Tibial nerve (tissue), 4 donors: ENCODE results near the gene MDFI.

Experiments
- EP300 ChIP-seq, 2 donors: sonication (generic); formaldehyde crosslinking; IDR thresholded peaks; one replicate each; pipeline ENCODE4 v1.6.1; 2017; ENCODE audit warnings: antibody characterized with exemption in 2 of 2, mild to moderate bottlenecking in 1 of 2
- POLR2A ChIP-seq, 2 donors: fragments of 450-650 bp; IDR thresholded peaks; one replicate each; pipeline ENCODE4 v1.6.1; 2017; ENCODE audit warnings: antibody characterized with exemption in 2 of 2, mild to moderate bottlenecking in 2 of 2, moderate library complexity in 2 of 2
- TF ChIP-seq, protein P1 (sequence below), 5 experiments: fragments of 200-600 bp in 3 of 5; fragments of 450-650 bp in 2 of 5; sonication (generic) in 3 of 5; IDR thresholded peaks; one replicate each; pipeline ENCODE4 v1.5.1; 2016 to 2019; ENCODE audit warnings: antibody characterized with exemption in 5 of 5, mild to moderate bottlenecking in 3 of 5, moderate library complexity in 2 of 5

DNA sequence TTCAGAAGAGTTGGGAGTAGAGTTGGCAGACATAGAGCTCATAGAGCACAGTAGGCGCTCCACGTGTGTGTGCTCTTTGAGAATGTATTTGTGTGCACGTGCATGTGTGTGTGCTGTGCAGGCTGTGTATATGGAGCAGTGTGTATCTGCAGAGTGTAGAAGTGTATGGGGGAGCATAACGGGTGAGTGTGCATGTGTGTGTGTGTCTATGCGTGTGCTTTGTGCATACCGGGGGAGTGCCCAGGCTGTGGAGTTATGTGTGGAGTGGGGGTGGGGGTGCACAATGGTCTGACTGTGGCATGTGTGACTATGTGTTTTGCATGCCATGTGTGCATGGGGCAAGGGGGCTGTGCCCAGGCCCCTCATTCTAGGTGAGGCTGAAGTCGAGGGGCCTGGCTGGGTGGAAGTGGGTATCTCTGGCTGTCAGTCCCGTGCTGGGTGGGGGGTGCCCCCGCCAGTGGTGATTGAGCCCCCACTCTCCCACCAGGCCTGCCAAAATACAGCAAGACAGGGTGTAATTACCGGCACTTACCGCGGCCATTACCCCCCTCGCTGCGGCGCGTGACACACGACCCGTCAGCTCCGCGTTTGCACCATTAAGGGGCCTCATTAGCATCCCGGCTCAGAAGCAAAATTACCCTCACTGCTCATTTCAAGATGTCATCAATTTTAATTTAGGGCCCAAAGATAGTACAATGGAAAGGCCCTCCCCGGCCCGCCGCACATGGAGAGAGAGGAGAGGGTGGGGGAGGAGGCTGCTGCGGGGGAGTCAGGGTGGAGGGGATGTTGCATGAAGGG lies 39.1 kb downstream of the MDFI start:
- TF ChIP-seq, protein P1, sequence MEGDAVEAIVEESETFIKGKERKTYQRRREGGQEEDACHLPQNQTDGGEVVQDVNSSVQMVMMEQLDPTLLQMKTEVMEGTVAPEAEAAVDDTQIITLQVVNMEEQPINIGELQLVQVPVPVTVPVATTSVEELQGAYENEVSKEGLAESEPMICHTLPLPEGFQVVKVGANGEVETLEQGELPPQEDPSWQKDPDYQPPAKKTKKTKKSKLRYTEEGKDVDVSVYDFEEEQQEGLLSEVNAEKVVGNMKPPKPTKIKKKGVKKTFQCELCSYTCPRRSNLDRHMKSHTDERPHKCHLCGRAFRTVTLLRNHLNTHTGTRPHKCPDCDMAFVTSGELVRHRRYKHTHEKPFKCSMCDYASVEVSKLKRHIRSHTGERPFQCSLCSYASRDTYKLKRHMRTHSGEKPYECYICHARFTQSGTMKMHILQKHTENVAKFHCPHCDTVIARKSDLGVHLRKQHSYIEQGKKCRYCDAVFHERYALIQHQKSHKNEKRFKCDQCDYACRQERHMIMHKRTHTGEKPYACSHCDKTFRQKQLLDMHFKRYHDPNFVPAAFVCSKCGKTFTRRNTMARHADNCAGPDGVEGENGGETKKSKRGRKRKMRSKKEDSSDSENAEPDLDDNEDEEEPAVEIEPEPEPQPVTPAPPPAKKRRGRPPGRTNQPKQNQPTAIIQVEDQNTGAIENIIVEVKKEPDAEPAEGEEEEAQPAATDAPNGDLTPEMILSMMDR (IDR thresholded peaks at IDR 0.05), result no peak
- TF ChIP-seq EP300 (IDR thresholded peaks at IDR 0.05), result no peak
- no peak for TF ChIP-seq POLR2A (IDR thresholded peaks at IDR 0.05)
